Activated CD8-positive, alpha-beta memory T cell treated with anti-CD3 and anti-CD28 coated beads, Interleukin-2, amount 50 U/mL, for 4 hours (primary cell): ENCODE data around the gene PECR.

Experiments
- DNase-seq: peaks from one replicate; pipeline ENCODE4 v3.0.0-alpha.2; 2020

The PECR gene

DNA sequence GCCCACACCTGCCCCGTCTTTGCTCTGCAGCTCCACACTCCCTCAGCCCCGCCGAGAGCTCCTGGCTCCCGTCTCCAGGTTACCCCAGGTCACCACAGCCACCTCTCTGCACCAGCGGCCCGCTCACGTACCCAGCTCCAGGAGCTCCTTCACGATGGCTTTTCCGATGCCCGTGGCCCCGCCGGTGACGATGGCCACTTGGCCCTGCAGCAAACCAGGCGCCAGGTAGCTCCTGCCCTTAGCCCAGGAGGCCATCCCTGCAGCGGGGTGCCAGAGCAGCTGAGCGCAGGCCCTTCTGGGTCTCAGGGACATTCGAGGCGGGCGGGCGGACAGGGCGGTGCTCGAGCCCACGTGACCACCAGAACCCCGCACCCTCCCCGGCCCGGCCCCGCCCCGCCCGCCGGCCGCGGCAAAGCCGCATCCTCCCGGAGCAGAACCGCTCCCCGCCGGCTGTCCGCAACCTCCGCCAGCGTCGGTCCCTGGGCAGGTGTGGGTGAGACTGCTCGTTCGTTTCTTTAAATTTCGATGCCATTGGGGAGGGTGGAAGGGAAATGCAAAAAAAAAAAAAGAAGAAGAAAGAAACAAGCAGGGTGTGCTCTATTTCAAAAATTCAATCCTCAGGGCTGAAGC lies at the start of gene PECR, which contains the start of gene TMEM169:
PECR (minus strand) TSS at position 323 of the 630 bp plus-strand sequence; CDS start at position 255, 68 bp downstream.
TMEM169 (plus strand) TSS at position 433 of the 630 bp plus-strand sequence. CDS start 14,045 bp downstream, outside the sequence.
- peak; percentile 67 for DNase-seq

DNA sequence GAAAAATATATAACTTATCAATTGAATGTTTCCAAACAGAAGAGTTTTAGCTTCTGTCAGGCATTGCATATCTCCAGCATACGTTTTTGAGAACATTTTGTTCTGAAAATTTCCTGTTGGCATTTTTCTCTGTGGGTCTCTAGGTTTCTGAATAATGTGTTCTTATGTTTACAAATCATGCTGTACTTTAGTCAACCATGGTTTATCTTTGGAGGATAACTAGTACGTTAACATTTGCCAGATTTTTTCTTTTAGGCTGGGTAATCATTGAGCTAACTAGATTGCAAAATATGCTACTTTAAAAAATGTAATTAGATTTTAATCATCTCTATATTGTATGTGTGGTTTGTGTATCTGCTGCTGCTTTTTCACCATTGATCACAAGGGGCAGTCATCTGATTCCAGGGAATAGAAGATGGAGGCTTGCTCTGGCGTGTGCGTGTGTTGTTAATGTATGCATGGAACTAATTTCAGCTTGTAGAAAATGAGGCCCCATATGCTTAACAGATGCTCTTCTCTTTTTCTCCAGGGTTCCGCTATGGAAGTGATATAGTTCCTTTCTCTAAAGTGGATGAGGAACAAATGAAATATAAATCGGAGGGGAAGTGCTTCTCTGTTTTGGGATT lies 48.9 kb upstream of the PECR start:
- DNase-seq, result no peak

DNA sequence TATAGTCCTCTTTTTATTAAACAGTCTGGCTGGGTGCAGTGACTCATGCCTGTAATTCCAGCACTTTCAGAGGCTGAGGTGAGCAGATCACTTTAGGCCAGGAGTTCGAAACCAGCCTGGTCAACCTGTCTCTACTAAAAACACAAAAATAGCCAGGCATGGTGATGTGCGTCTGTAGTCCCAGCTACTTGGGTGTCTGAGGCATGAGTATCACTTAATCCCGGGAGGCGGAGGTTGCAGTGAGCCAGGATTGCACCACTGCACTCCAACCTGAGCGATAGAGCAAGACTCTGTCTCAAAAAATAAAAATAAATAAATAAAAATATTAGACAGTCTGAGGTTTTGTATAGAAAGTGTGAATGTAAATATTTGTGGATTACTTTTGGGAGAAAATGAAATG lies 45.3 kb upstream of the PECR start:
- no peak for DNase-seq

DNA sequence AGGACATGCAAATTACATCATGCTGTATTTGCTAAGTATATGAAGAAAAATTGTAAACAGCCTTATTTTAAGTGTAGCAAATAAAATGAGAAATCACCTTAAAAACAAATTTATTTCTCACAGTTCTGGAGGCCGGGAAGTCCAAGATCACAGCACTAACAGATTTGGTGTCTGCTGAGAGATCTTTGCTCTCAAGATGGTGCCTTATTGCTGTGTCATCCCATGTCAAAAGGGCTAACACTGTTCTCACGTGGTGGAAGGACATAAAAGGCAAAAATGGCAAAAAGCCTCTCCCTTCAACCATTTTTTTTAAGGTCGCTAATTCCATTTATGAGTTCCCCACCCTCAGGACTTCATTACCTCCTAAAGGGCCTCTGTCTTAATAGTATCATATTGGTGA lies 39.6 kb upstream of the PECR start:
- DNase-seq, result no peak

DNA sequence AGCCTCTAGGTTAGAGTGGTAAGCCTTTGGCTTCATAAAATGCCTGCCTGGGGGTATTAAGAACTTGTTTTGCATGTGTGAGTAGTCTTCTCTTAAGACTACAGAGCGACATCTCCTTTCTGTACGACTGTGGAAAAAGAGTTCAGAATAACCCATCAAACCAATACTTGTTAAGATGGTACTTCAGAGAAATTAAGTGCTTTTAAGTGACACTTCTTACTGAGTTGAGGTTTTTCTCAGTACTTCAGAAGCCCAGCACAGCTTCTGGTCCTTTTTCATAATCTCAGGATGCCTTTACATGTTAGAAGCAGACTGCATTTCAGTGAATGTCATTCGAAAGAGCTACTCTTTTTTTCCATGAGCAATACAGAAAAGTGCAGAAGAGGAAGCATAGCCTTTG lies 38.4 kb upstream of the PECR start:
- no peak for DNase-seq

DNA sequence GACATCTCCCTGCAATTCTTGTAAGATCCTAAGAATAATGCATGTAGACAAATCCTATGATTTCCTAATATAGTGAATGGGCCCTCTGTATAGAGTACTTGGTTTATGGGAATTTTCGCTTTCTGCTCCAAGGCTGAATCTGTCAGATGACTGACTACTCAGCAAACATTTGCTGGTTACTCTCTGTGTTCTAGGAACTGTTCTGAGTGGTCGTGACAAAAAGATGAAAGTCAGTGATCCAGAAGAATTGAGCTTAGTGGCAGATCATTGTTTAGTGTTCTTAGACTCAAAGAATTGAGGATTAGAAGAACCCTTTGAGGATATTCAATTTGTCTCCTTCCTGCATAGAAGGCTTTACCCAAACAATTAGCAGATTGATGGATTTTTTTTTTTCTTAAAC lies 37.5 kb upstream of the PECR start:
- no peak for DNase-seq

DNA sequence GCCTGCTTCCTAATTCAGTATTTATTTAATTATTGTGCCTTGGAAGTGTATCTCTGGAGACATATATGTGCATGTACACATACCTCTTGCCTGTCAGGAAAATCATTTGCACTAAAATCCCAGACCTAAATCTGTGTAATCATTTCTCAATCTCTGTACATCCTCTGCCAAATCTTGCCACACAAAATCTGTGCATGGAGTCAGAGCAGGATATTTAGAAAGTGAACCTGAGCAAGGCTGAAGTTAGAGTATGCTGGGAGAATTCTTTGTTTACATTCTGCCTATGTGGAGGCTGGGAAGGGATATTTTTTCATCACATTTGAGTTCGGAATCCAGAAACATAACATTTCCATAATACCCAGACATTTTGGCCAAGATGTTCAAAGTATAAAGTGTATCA lies 36.9 kb upstream of the PECR start:
- DNase-seq, result no peak

DNA sequence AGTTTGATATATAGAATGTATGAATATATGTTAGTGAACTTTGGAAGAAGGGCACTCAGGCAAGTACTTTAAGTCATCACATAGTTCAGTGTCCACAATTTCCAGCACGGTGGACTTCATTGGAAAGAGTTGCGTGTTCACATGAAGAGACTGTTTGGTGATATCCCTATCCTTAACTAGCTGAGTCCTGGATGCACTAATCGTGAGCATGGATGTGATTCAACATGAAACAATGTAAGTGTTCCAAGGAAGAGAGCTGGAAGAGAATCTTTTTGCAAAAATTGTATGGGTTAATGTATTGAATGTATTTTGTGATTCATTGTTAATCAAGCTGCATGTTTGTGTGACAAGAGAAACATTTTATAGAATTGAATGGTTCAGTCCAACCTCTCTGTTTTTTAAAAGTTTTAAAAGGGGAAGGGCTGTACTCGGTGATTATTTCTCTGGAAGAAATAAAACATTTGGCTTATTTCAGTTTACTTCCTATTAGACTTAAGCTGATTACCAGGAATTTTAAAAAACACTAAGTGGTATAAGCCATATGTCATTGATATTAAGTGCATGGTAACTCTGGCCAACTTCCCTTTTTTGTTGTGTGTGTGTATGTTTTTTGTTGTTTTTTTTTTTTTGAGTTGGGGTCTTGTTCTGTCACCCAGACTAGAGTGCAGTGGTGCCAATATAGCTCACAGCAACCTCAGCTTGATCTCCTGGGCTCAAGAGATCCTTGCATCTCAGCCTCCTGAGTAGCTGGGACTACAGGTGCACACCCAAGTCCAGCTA lies 36.1 kb upstream of the PECR start:
- DNase-seq, result no peak

DNA sequence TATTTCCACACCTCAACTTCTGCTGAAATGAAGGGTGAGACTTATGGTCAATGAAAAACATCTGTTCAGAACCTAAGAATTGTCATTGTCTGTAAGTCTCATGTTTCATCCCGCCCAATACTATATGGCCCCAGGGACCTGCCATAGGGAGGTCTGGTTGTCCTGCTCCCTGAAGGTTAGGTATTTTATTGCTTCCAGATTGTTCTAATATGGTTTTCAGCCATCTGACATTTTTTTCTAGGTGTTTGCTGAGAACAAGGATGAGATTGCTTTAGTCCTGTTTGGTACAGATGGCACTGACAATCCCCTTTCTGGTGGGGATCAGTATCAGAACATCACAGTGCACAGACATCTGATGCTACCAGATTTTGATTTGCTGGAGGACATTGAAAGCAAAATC lies 34.8 kb upstream of the PECR start:
- DNase-seq, result no peak

DNA sequence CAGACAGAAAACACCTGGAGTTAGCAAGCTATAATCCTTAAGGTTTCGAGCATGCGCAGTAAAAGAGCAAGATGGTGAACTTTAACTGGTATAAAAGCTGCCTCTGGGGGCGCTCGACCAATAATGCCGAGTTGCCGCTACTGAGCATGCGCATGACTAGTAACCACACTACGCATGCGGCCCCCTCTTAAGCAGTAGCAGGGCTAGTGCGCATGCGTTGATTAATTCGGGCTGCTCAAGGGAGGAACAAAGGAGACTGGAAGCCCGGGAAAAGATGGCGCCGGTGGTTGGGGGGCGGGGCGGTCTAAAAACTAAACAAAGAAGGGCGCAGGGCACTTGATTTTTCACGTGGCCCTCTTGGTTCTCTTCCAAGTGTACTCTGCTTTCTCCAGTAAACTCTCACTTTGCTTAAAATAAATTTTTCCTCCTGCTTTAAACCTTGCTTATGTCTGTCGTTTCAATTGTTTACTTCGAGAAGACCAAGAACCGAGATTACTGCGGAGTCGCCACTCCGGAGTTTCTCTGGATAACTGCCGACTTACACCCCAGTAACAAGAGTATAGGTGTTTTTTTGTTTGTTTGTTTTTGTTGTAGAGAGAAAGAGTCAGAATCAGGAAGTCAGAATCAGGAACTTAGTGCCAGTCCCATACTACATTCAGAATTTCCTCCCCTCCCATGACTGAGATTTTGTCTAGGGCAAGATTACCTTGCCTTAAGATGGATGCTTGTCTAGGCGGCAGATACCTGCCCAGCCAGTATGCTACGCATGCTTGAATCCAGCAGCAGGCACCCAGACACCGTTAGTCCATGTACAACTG lies 33.3 kb upstream of the PECR start:
- peak; percentile 94 for DNase-seq

DNA sequence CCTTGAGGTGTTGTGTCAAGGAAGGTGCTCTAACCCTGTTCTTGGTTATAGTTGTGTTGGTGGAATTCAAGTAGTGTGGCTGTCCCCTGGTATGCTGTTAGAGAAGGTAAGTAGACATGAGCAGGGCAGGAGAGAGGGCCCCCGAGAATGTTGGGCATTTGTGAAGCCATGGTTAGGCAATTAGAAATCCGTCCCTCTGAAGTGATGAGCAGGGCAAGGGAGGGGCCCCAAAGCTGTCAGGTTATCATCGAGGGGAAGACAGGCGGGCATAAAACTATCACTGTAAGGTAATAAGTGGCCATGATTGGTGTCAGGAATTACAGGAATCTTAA lies 32.7 kb upstream of the PECR start:
- no peak for DNase-seq

DNA sequence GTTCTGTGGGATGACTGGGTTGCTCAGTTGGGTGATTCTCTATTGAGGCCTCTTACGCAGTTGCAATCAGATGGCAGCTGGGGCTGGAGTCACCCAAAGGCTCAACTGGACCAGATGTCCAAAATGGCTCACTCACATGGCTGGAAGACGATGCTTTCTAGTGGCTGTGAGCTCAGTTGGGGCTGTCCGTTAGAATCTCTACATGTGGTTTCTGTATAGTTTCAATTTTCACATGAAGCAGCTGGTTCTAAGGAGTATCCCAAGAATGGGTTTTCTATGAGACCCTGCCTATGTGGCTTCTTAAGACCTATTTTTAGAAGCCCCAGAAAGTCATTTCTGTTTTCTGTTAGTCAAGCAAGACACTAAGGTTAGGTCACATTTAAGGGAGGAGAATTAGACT lies 32.0 kb upstream of the PECR start:
- DNase-seq, result no peak

DNA sequence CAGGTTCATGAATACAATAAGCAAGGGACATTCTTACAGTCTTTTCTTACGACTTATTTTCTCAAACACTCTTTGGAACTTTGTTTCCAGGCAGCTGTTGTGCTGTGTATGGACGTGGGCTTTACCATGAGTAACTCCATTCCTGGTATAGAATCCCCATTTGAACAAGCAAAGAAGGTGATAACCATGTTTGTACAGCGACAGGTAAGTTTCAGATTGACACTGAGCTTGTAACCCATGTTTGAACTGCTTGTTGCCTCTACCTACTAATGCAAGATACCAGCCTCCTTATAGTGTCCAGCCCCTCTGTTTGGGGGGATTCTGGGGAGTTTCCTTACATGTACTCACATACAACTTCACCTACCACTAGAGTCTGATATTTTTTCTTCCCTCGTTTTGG lies 31.3 kb upstream of the PECR start:
- no peak for DNase-seq

DNA sequence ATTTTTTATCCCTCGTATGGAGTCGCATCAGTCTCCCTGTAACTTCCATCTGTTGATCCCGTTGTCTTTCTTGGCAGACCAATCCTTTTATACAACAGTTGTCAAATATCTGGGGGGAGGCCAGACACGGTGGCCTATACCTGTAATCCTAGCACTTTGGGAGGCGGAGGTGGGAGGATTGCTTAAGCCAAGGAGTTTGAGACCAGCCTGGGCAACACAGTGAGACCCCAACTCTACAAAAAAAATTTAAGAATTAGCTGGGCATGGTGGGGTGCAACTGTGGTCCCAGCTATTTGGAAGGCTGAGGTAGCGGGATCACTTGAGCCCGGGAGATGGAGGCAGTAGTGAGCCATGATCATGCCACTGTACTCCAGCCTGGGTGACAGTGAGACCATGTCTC lies 29.5 kb upstream of the PECR start:
- DNase-seq, result no peak

DNA sequence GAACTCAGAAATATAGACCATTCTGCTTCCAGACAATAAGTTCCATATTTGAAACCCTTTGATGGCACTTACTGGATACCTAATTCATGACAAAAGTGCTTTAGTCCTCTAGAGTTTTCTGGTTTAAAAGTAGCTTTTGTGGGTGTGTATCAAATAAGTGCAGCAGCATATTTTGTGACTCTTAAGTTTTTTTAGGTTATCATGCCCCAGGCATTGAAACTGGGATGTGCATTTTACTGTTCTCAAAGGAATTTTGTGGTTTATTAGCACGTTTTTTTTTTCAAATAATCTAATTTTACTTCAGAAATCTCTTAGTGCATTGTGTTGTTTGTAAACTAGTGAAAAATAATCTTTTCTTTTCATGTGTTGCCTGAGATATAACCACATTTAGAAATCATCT lies 29.0 kb upstream of the PECR start:
- no peak for DNase-seq

DNA sequence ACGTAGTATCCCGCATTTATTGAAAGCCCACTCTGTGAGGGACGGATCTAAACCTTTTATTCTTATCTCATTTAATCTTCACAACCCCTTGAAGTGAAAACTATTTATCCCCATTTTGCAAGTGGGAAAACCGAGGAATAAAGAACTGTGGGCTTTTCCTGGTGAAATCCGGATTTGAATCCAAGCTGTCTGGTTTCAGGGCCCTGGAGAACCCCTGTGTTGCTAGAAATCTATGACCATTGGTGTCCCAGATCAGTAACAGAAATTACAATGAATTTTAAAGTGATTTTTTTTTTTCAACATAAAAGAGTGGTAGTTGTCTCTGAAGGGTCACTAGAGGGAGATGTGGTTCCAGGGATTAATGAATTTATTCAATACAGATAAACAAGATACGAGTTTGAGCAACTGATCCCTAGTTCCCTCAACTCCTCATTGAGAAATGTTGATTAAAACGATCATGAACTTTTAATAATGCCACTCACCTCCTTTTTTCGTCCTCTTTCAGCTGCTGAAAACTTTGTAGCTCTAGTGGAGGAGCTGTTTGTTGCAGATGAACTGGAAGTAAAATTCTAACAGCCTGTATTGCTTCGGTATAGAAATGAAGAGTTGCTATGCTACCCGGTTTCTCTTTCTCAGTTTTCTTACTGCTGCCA lies 28.5 kb upstream of the PECR start:
- DNase-seq, result no peak

DNA sequence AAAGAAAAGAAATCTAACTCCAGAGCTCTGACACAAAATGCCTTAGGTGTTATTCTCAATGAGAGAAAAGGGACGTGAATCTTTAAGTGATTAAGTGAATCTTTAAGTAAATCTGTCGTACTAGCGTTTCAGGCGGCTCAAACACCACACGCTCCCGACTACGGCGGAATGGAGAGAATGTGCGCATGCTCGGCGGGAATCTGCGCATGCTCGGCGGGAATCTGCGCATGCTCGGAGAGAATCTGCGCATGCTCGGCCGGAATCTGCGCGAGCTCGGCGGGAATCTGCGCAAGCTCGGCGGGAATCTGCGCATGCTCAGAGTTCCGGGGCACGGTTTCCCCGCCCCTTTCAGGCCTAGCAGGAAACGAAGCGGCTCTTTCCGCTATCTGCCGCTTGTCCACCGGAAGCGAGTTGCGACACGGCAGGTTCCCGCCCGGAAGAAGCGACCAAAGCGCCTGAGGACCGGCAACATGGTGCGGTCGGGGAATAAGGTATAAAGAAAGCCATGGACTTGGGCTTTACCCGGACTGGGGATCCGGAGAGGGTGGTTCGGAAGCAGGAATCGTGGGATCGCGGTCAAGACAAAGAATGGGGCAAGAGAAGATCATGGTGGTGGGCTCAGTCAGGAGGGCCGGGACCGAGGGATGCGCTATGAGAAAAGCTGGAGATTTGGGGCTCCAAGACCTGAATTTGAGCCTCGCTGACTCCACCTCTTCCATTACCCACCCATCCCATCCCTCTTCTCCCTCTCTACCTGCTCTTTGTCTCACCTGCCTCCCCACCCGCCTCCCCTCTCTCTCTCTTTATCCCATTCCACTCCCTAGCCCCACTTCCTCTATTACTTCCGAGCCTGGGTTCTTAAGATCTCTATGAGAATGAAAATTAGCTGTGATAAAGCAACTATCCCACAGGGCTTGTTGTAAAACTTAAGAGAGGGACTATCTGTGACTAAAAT lies 27.6 kb upstream of the PECR start, which contains the start of gene XRCC5:
XRCC5 (plus strand) TSS at position 382 of the 955 bp plus-strand sequence; CDS start at position 471, 89 bp downstream.
- peak; percentile 98 for DNase-seq

DNA sequence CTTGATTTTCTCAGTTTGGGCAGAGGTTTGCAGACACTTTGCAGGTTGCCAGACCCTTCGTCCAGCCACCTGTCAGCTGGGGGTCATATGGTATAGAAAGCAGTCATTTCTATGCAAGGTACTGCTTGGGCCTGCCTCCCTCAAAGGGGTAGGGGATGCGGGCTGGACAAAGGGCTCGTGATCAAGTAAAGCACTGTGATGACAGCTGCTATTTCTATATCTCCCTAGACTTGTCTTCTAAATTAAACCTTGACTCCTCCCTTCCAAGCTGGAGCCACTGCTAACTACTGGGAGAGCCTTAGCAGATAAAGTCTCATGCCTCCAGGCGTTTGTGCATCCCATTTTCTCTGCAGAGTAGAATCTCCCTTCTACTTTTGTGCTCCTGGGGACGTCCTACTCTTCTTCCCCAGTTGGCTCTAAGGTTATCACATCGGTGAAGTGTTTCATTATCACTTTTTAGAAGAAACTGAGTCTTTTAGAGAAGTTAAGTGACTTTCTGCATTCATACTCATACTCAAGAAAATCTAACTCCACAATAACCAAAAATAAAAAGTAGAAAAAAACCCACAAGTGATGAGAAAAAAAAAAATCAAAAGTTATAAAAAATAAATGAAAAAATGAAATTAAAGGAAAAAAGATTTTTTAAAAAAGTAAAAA lies 26.8 kb upstream of the PECR start:
- DNase-seq, result no peak

DNA sequence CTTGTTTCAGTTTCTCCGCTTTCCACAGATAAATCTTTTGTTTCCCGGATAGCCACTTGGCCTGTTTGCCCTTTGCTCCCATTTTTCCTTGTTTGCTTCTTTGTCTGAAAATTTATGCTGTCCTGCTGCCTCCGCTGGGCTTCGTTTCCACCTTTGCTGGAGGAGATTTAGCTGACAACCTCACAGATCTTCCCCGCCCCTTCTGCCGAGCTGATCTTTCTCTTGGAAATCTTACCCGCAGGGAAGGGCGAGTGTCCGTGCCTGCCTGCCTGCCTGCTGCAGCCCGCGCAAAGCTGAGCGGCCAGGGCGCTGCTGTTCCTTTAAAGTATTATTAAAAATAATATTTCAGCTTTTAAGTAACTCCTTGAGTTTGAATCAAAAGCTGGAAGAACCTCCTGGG lies 26.2 kb upstream of the PECR start:
- no peak for DNase-seq

DNA sequence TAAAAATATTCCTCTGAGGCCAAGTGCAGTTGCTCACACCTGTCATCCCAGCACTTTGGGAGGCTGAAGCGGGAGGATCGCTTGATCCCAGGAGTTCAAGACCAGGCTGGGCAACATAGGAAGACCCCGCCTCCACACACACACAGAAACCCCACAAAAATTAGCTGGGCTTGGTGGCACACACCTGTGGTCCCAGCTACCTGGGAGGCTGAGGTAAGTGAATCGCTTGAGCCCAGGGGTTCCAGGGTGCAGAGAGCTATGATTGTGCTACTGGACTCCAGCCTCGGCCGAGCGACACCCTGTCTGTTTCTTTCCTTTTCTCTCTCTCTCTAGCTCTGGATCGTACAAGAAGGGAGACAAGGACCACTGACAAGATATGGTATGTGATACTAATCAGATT lies 25.7 kb upstream of the PECR start:
- DNase-seq, result no peak

DNA sequence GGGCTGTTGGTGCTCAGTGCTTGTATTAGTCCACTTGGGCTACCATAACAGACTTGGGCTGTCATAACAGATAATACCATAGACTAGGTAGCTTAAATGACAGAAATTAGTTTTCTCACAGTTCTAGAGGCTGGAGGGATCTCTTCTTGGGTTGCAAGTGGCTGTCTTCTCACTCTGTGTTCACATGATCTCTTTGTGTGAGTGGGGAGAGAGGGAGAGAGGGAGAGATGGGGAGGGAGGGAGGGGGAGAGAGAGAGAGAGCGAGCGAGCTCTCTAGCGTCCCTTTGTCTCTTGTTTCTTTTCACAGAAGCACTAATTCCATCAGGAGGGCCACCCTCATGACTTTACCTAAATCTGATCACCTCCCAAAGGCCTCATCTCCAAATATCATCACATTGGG lies 23.1 kb upstream of the PECR start:
- no peak for DNase-seq
